BLaER1 treated with 17β-estradiol and CSF1 and Interleukin-3, amounts not matched to agents 10 nM and 100 nM (cell line): Measurements from ENCODE around the gene ATXN1L.

Experiments used
- H3K27ac ChIP-seq, 11 experiments: shearing (Covaris generic); formaldehyde crosslinking; 2 replicates each; pipeline ENCODE4 v1.8.1; 2022
- H3K27me3 ChIP-seq, 11 experiments: shearing (Covaris generic); formaldehyde crosslinking; 2 replicates each; pipeline ENCODE4 v1.8.1; 2022
- H3K36me3 ChIP-seq, 11 experiments: shearing (Covaris generic); formaldehyde crosslinking; 2 replicates each; pipeline ENCODE4 v1.8.1; 2022
- H3K4me1 ChIP-seq, 10 experiments: shearing (Covaris generic); formaldehyde crosslinking; 2 replicates each; pipeline ENCODE4 v1.8.1; 2022
- H3K4me2 ChIP-seq, 11 experiments: shearing (Covaris generic); formaldehyde crosslinking; 2 replicates each; pipeline ENCODE4 v1.8.1; 2022
- H3K4me3 ChIP-seq, 10 experiments: shearing (Covaris generic); formaldehyde crosslinking; 2 replicates each; pipeline ENCODE4 v1.8.1; 2022
- H3K9ac ChIP-seq, 11 experiments: shearing (Covaris generic); formaldehyde crosslinking; 2 replicates each; pipeline ENCODE4 v1.8.1; 2022
- H3K9me3 ChIP-seq, 11 experiments: shearing (Covaris generic); formaldehyde crosslinking; replicated peaks in 1 of 11; 2 replicates each; pipeline ENCODE4 v1.8.1; 2022
- H4K20me1 ChIP-seq, 11 experiments: shearing (Covaris generic); formaldehyde crosslinking; 2 replicates each; pipeline ENCODE4 v1.8.1; 2022
- Cebpa-rat ChIP-seq, 11 experiments: shearing (Covaris generic); IDR thresholded peaks; 2 replicates each; pipeline ENCODE4 v1.8.1; 2022

Gene ATXN1L

GRCh38 chr16:71848622-71849021 lies 2.8 kb downstream of the ATXN1L start:
- H3K4me2 ChIP-seq = 0 out of 22 replicates have a peak overlapping the region, but pooled peaks of 1 of the 11 experiments have one; percentile 0
- peaks cover 59 to 64% (median 60%) of the 10 kb centered on the region in 11 experiments for H3K36me3 ChIP-seq
- no peak for TF ChIP-seq Cebpa-rat (IDR thresholded peaks at IDR 0.05)

GRCh38 chr16:71851746-71852145 lies 6.0 kb downstream of the ATXN1L start:
- Histone ChIP-seq H3K4me1 (peaks cover 7 to 25% (median 14%) of the 10 kb centered on the region in 10 experiments), H3K27ac (no peak overlapping the region), H3K27me3 (no peaks in the 10 kb centered on the region), H3K9ac (no peak overlapping the region; a peak in 1 of 22 replicates), H3K4me2 (no peak overlapping the region), H4K20me1 (peaks cover 41 to 99% (median 83%) of the 10 kb centered on the region in 11 experiments), H3K36me3 (peaks cover 87 to 95% (median 90%) of the 10 kb centered on the region in 11 experiments), H3K9me3 (no peaks in the 10 kb centered on the region), H3K4me3 (no peak overlapping the region)
- TF ChIP-seq Cebpa-rat (IDR thresholded peaks at IDR 0.05) = no peak

More at GRCh38 chr16:71848622-71849021, 2.8 kb downstream of the ATXN1L start:
- peak overlapping the region in 1 of 11 experiments; percentile 35; a peak in 1 of 22 replicates for H3K9ac ChIP-seq
- peaks cover 15 to 35% (median 26%) of the 10 kb centered on the region in 10 experiments for H3K4me1 ChIP-seq
- H3K9me3 ChIP-seq = no peaks in the 10 kb centered on the region
- no peak overlapping the region for H3K4me3 ChIP-seq
- no peaks in the 10 kb centered on the region for H3K27me3 ChIP-seq
- H3K27ac ChIP-seq = no peak overlapping the region
- peaks cover 12 to 76% (median 53%) of the 10 kb centered on the region in 11 experiments; a peak in 19 of 22 replicates for H4K20me1 ChIP-seq

- H4K20me1 ChIP-seq = peaks cover 45 to 99% (median 81%) of the 10 kb centered on the region in 11 experiments
- H3K27ac ChIP-seq = no peak overlapping the region
- H3K4me1 ChIP-seq = peaks cover 3 to 20% (median 10%) of the 10 kb centered on the region in 10 experiments
- H3K4me3 ChIP-seq = no peak overlapping the region
- H3K4me2 ChIP-seq = no peak overlapping the region
- no peak overlapping the region; a peak in 1 of 22 replicates for H3K9ac ChIP-seq
- H3K36me3 ChIP-seq = peaks cover 90 to 99% (median 94%) of the 10 kb centered on the region in 11 experiments
- H3K27me3 ChIP-seq = no peaks in the 10 kb centered on the region
- no peaks in the 10 kb centered on the region for H3K9me3 ChIP-seq
- no peak for TF ChIP-seq Cebpa-rat (IDR thresholded peaks at IDR 0.05)
These were observed 6.4 kb downstream of the ATXN1L start for GRCh38 chr16:71852158-71852557.

GRCh38 chr16:71852561-71852960 lies 6.8 kb downstream of the ATXN1L start:
- Histone ChIP-seq H3K4me1 (peaks cover 2 to 16% (median 5%) of the 10 kb centered on the region in 10 experiments; a peak in 15 of 20 replicates), H3K27me3 (no peaks in the 10 kb centered on the region), H3K27ac (no peak overlapping the region), H3K9me3 (no peaks in the 10 kb centered on the region), H3K4me3 (no peak overlapping the region), H4K20me1 (peaks cover 49 to 99% (median 82%) of the 10 kb centered on the region in 11 experiments), H3K9ac (no peak overlapping the region), H3K4me2 (no peak overlapping the region), H3K36me3 (peaks cover 93 to 100% (median 98%) of the 10 kb centered on the region in 11 experiments)
- no peak for TF ChIP-seq Cebpa-rat (IDR thresholded peaks at IDR 0.05)

- no peak overlapping the region for H3K4me2 ChIP-seq
- TF ChIP-seq Cebpa-rat (IDR thresholded peaks at IDR 0.05) = no peak
- H3K4me1 ChIP-seq = peaks cover 0 to 8% (median 3%) of the 10 kb centered on the region in 10 experiments; a peak in 5 of 20 replicates
- H3K4me3 ChIP-seq = no peak overlapping the region
- H3K9me3 ChIP-seq = no peaks in the 10 kb centered on the region
- H4K20me1 ChIP-seq = peaks cover 52 to 99% (median 82%) of the 10 kb centered on the region in 11 experiments
- no peaks in the 10 kb centered on the region for H3K27me3 ChIP-seq
- peaks cover 93 to 100% (median 99%) of the 10 kb centered on the region in 11 experiments for H3K36me3 ChIP-seq
- no peak overlapping the region for H3K9ac ChIP-seq
- no peak overlapping the region for H3K27ac ChIP-seq
These were observed 7.6 kb downstream of the ATXN1L start for GRCh38 chr16:71853413-71853812.

- Histone ChIP-seq H3K9me3 (no peaks in the 10 kb centered on the region), H3K4me1 (no peaks in the 10 kb centered on the region), H3K4me3 (no peak overlapping the region), H3K27ac (no peak overlapping the region), H3K27me3 (no peaks in the 10 kb centered on the region), H3K4me2 (no peak overlapping the region), H3K9ac (no peak overlapping the region), H4K20me1 (peaks cover 59 to 100% (median 87%) of the 10 kb centered on the region in 11 experiments), H3K36me3 (peaks cover 93 to 100% (median 99%) of the 10 kb centered on the region in 11 experiments)
- no peak for TF ChIP-seq Cebpa-rat (IDR thresholded peaks at IDR 0.05)
These were observed 8.7 kb downstream of the ATXN1L start for GRCh38 chr16:71854369-71854948.

GRCh38 chr16:71855937-71856662 lies 10.3 kb downstream of the ATXN1L start:
- no peak overlapping the region for H3K27ac ChIP-seq
- no peak for TF ChIP-seq Cebpa-rat (IDR thresholded peaks at IDR 0.05)
- H3K9ac ChIP-seq = no peak overlapping the region
- no peaks in the 10 kb centered on the region for H3K9me3 ChIP-seq
- no peaks in the 10 kb centered on the region for H3K4me1 ChIP-seq
- H3K4me3 ChIP-seq = no peak overlapping the region
- no peak overlapping the region for H3K4me2 ChIP-seq
- peaks cover 59 to 95% (median 85%) of the 10 kb centered on the region in 11 experiments for H4K20me1 ChIP-seq
- no peaks in the 10 kb centered on the region for H3K27me3 ChIP-seq
- H3K36me3 ChIP-seq = peaks cover 90 to 100% (median 97%) of the 10 kb centered on the region in 11 experiments

GRCh38 chr16:71859762-71860521 lies 14.2 kb downstream of the ATXN1L start:
- no peaks in the 10 kb centered on the region for H3K9me3 ChIP-seq
- H3K4me3 ChIP-seq = no peak overlapping the region
- no peak overlapping the region for H3K9ac ChIP-seq
- H3K27ac ChIP-seq = no peak overlapping the region
- no peak for TF ChIP-seq Cebpa-rat (IDR thresholded peaks at IDR 0.05)
- H3K4me2 ChIP-seq = no peak overlapping the region
- H3K27me3 ChIP-seq = no peaks in the 10 kb centered on the region
- peaks cover 93 to 100% (median 97%) of the 10 kb centered on the region in 11 experiments for H3K36me3 ChIP-seq
- peaks cover 34 to 64% (median 51%) of the 10 kb centered on the region in 11 experiments for H4K20me1 ChIP-seq
- H3K4me1 ChIP-seq = no peaks in the 10 kb centered on the region

GRCh38 chr16:71863995-71864394 lies 18.2 kb downstream of the ATXN1L start:
- Histone ChIP-seq H3K27ac (no peak overlapping the region), H3K4me2 (no peak overlapping the region), H3K4me3 (no peak overlapping the region), H3K4me1 (no peaks in the 10 kb centered on the region), H3K9me3 (no peaks in the 10 kb centered on the region), H4K20me1 (peaks cover 5 to 33% (median 12%) of the 10 kb centered on the region in 11 experiments; a peak in 15 of 22 replicates), H3K36me3 (peaks cover 79 to 100% (median 95%) of the 10 kb centered on the region in 11 experiments), H3K27me3 (no peaks in the 10 kb centered on the region), H3K9ac (no peak overlapping the region)
- no peak for TF ChIP-seq Cebpa-rat (IDR thresholded peaks at IDR 0.05)
